GM08714 (cell line): ENCODE measurements around the gene PLCB1.
"Not testable (repeated sequence)": the region's sequence is repeated elsewhere in the genome, so short reads cannot be mapped to it uniquely, and the experiment has no call there.

Experiments
- H3K4me3 ChIP-seq: fragments of 200-500 bp; sonication (Bioruptor generic); 2 replicates; pipeline ENCODE4 v1.5.1; 2014; ENCODE audit warnings: mild to moderate bottlenecking, low read length, inconsistent platforms
- ZNF274 ChIP-seq: IDR thresholded peaks from 2 replicates; pipeline ENCODE4 v1.6.1; 2012; ENCODE audit warnings: mild to moderate bottlenecking, low read depth, low read length

Gene PLCB1

DNA sequence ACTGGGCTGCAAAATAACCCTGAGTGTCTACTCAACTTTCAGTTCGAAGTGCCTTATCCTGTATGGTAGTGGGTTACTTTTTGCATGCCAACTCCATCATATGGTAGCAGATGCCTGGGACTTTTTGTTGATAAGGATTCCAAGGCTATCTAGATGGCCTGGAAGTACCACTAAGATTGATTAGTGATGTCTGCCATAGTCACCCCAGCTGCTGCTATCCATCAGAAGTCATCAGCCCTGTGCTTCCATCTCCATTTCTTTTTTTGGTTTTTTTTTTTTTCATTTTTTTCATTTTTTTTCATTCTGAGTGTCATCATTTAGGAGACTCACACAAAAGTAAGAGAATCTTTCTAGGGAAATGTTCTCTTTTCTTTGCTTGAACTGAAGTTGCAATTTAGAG is 719.4 kb downstream of the PLCB1 start:
- no peak for TF ChIP-seq ZNF274
- H3K4me3 ChIP-seq, result no peak overlapping the region

DNA sequence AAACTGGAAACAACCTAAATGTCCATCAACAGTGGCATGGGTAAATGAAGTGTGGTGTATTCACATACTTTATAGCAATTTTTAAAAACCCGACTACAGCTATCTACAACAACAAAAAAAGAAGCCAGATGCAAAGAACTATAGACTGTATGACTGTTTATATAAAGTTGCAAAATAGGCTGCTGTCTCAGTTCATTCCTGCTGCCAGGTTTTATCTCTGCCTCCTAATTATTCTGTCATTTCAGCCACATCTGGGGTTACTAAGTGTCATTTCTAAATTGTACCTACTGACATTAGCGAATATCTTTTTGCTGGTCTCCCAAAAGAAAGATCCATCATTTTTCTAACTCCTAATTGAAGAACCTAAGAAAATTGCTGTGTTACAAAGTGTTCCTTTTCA is 719.9 kb downstream of the PLCB1 start:
- not testable (repeated sequence) for H3K4me3 ChIP-seq

DNA sequence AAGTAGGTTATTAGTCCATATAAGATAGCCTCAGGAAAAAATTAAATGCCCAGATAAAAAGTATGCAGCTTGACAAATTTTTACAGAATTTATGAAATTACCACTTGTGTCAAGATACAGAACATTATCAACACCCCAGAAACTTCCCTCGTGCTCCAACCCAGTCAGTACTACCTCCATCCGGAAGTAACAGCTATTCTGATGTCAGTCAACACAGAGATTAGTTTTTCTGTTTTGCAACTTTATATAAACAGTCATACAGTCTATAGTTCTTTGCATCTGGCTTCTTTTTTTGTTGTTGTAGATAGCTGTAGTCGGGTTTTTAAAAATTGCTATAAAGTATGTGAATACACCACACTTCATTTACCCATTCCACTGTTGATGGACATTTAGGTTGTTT is 721.1 kb downstream of the PLCB1 start:
- H3K4me3 ChIP-seq, result not testable (repeated sequence)

DNA sequence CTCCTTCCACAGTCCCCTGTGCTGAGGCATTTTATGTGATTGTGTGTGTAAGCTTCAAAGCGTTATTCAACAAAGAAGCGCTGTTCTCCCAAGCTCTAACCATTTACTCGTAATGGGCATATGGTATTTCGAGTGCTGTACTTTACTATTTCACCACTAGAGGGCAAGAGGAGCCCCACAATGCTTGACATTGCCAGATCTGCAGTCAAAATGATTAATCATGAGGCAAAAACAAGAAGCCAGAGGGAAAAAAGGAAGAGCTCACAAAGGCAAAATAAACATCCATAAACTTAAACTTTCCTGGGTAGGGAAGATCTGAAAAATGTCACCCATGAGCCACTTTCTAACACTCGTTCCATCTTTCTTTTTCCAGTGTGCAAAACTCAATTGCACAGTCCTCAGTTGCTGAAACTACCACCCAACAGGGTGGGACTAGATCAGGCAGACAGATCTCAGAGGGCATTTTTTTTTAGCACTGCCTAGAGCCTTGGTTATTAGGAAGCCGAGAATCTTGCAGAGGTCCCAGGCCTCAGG is 721.8 kb downstream of the PLCB1 start:
- TF ChIP-seq ZNF274, result no peak
- H3K4me3 ChIP-seq, result no peak overlapping the region

DNA sequence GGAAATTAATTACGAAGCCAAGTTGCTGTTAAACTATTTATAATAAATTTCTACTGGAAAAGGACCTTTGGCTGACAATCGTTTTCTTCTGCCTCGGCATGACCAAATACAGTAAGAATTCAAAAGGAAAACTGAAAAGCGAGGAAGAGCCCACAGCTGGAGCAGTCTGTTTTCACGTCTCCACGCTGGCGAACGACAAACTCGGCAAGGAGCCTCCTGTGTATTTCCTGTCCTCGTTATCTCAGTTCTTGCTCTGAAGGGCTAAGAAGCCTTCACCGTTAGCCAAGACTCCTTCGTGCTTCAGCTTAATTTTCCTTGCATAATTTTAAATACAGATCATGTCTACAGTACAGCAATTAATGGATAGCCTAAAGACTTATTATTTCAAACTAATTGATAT is 722.5 kb downstream of the PLCB1 start:
- H3K4me3 ChIP-seq, result no peak overlapping the region
- no peak for TF ChIP-seq ZNF274

DNA sequence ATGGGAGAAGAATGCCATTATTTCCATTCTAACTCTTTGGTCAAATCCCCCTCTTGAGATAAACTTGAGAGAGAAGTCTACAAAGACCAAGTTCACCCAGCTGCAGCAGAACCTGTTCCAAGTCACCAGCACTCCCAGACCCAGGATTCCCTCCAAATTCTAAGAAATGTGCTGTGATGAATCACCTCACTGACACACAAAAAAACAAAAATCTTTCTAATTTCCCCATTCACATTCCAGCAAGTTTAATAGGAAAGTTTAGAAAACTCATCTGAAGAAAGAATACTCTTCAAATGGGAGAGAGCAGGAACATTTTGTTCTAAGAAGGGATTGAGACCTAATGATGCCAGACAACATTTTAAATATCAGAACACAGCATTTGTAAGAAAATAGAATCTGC is 723.2 kb downstream of the PLCB1 start:
- no peak for TF ChIP-seq ZNF274
- no peak overlapping the region for H3K4me3 ChIP-seq

DNA sequence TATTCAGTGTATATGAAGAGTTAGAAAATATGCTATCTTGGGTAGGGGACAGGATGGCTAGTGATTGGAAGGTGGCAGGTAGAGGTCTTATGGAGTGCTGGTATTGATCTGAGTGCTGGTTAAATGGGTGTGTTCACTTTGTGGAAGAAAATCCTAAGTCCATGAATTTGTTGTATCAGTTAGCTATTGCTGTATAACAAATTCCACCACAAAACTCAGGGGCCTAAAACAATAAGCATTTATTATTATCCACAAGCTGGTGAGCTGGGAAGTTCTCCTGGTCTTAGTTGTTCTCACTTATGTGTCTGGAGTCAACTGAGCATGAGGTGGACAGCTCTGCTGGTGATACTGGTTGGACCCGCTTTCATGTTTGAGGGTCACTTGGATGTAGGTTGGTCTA is 724.6 kb downstream of the PLCB1 start:
- H3K4me3 ChIP-seq, result no peak overlapping the region
- no peak for TF ChIP-seq ZNF274

DNA sequence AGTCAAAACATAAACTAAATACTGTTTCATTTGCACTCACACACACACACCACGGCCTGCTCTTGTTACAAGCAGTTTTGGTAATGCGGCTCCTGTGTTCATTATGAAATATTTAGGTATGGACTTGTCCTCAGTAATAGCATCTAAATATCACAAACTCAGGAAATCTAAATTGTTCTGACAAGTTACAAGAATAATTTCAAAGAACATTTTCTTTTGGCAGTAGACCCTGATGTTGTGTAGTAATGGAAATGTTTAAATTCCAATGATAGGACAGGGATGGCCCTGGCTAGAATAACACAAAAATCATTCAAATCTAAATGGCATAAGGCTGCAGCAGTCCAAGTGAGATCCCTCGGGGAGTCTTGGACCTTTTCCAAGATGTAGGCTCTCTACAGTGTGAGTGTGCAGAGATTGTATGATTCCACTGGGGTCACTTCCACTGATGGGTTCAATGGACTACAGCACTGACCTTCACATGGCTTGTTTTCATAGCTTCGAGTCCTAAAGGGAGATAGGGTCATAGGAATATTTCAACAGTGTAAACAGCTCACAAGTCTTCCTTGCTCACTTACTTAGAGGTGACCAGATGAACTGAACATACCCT is 726.2 kb downstream of the PLCB1 start:
- no peak overlapping the region for H3K4me3 ChIP-seq
- TF ChIP-seq ZNF274, result no peak

DNA sequence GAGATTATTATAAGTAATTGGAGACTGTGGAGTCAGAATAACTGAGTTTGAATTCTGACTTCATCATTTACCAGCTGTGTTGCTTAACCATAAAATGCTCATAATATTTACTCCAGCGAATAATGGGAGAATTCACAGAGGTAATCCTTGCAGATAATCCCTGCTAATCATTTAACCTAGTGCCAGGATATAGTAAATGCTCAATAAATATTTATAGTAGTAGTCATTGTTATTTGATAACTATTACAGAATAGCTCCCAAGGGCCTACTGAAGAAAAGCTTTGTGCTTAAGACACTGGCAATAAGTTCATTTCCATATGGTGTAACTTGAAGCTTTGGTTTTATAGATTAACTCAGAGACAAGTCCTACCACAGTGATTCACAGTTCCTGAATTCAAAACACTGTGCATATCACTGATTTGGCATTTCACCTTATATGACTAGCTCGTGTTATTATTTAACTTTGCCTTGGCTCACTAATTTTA is 728.0 kb downstream of the PLCB1 start:
- no peak overlapping the region for H3K4me3 ChIP-seq

DNA sequence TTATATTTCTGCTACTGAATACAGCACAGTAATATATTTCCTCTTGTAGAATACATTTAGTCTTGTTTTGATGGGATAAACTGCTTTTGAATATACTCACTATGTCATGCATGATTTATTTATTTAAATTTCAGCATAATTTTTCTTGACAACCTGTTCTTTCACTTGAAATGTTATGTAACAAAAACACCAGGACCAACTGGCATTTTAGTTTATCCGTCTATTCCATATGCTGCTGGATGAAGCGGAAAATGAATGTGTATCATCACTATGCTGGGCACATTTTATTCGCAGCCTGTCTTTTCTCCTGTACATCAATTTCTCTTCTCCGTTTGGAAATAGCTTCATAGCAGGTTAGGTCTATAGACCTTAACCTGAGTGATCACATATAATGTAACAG is 730.0 kb downstream of the PLCB1 start:
- H3K4me3 ChIP-seq, result no peak overlapping the region
- TF ChIP-seq ZNF274, result no peak

More for the DNA sequence above, 728.0 kb downstream of the PLCB1 start:
- no peak for TF ChIP-seq ZNF274

DNA sequence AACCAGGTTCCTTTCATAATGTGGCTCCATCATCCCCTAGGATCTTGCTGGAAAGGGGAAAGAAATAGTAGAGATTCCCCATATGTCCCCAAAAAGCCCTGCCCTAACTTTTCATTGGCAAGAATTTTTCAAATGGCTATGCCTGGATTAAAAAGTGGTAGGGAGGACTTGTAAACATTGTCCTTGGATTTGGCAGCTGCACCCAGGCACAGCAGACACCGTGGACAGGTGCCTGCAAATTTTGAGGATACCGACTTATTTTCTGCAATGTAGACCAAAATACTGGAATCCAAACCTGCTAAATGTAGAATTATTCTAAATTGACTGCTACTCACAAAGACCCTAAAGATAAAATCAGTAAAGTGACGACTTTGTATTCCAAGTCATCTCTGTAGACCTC is 733.6 kb downstream of the PLCB1 start:
- no peak overlapping the region for H3K4me3 ChIP-seq
- no peak for TF ChIP-seq ZNF274

DNA sequence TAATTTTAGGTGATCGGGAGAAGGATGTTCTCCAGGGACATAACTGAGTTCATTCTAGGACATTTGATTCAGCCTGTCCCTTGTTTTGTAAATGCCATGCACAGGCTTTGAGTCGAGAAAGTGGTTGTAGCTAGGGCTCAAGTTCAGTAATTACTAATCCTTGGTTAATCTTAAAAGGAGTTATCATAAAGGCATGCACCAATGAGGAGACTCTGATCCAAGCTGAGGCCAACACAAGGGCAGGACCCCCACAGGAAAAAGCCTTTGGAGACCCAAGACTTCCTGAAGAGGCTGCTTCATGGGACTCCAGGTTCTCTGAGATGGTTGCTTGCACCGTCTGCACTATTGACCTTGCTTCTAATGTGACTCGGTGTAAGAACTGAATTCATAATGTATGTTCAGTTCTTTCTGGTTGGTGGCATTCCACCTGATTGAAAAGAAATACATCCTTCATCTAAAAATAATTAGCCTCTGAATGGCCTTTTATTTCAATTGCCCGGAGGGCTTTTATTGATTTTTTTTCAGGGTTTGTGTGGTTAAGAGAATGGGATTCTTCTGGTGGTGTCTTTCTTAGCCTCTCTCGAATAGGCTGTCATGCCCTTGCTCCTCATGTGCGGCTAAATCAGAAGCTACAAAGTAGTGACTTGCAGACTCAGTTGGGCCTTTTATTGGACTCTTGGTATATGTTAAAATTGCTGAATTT is 735.1 kb downstream of the PLCB1 start:
- no peak overlapping the region for H3K4me3 ChIP-seq
- no peak for TF ChIP-seq ZNF274

DNA sequence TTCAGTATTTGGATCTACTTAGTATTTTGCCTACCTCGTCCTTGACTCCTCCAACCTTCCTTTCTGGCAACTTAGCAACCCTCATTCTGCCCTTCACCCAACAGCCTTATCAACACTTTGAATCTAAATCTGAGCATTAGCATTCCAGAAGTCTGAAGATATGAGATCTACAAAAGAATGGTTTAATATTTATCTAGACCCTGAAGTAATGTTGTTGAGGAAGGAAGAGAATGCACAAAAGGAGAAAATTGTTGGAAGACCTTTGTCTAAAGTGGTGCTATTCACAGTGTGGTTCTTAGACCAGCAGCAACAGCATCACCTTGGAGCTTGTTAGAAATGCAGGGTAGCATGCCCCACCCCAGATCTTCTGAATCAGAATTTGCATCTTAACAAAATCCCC is 738.6 kb downstream of the PLCB1 start:
- TF ChIP-seq ZNF274, result no peak
- no peak overlapping the region for H3K4me3 ChIP-seq

DNA sequence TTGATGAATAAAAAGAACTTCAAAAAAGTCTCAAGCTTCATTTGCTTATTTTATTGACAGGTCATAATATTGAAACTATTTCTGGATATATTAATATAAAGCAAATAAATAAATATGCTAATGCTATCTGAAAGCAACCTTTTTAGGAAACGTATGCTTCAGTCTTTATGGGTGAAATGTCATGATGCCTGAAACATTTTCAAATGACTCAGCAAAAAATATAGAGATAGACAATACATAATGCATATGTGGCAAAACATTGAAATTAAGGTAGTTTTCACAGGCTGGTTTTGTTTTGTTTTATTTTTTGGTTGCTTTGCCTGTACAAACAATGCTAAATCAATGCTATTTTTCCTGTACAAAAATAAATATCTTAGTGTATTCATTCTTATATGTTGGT is 742.4 kb downstream of the PLCB1 start:
- H3K4me3 ChIP-seq, result no peak overlapping the region
- no peak for TF ChIP-seq ZNF274

DNA sequence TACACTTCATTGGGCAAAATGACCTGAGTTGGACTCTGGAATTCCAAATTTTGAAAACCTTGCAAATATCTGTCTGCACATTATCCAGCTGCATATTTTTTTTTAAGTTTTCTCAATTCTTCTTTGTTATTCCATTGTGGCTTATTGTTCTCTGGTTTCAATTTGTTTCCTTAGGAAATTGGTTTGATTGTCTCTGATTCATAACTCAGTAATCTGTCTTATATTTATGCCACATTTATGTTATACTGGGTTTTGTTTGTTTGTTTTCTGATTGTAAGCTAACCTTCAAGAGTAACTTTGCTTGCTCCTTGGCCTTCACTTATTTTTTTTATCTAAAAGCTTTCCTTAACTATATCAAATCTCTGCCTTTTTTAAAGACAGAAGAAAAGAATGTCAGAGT is 743.5 kb downstream of the PLCB1 start:
- no peak for TF ChIP-seq ZNF274

DNA sequence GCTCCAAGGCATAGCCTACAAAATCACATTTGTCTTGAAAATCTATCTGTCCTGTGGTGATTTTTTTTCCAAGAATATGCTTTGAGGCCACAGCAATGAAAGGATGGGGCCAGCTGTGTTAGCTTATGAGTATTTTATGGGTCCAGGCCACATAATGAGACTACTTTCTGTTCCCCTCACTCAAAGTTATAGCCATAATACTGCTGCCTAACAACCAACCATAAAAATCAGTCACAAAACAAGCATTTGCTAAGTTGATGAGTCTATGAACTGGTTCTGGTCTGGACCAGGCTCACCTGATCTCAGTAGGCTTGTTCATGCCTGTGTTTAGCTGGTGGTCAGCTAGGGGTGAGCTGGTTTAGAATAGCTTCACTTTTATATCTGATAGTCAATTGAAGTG is 744.3 kb downstream of the PLCB1 start:
- TF ChIP-seq ZNF274, result no peak
- no peak overlapping the region for H3K4me3 ChIP-seq

More for the DNA sequence above, 743.5 kb downstream of the PLCB1 start:
- H3K4me3 ChIP-seq, result no peak overlapping the region

DNA sequence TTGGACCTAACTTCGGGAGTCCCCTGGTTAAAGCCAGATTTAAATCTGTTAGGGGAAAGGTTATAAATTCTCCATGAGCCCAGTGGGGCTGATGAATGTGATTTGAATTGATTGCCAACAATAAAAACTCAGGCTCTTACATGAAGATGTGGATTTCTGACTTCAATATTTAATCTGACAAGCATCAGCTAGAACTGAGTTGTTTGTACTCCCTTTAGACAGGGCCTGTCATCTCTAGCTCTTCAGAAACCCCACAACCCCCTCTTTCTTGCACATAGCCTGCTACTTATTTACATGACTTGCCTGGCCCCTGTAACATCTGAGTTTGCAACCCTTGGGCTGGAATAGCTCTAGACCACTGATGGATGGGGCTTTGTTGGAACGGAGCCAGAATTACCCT is 745.2 kb downstream of the PLCB1 start:
- no peak overlapping the region for H3K4me3 ChIP-seq
- TF ChIP-seq ZNF274, result no peak
